Measurements from ENCODE around the gene LEFTY1. TPM values are rescaled to one million over a fixed set of nuclear protein-coding genes. Genes with fewer than 3 reads are reported as not detected.

Gene LEFTY1
- total RNA-seq, 6 experiments from 2014 or later = 0.29 to 1.1 (median 0.54) TPM; not detected in 2

- no peaks in the 10 kb centered on the region for H3K9me3 ChIP-seq
- no peak overlapping the region for H3K27ac ChIP-seq
- DNase-seq (peak in 1 of 3 donors; percentile 8), ATAC-seq (no peak)
- intact Hi-C loops (cut with DNase I) = loop anchor here in 1 of 2 donors (10.0 kb wide), 1 partner anchor 46 kb away; no protein-coding TSS in a partner anchor
- no peak overlapping the region for H3K4me3 ChIP-seq
- H3K27me3 ChIP-seq = no peaks in the 10 kb centered on the region
- WGBS (ENCODE audit: insufficient coverage, low coverage, low lambda C conversion rate, missing lambda C conversion rate) = 89% methylated on average over 3 of the region's 8 CpGs
- TF ChIP-seq POLR2A (IDR thresholded peaks at IDR 0.05) (no peak), CTCF (IDR thresholded peaks at IDR 0.05) (no peak)
- peaks cover 5 to 92% (median 40%) of the 10 kb centered on the region in 4 donors for H3K36me3 ChIP-seq
- H3K4me1 ChIP-seq = peaks cover 0 to 6% (median 0%) of the 10 kb centered on the region in 4 donors
These were observed 20.2 kb downstream of the LEFTY1 start for GRCh38 chr1:225868631-225869330.

GRCh38 chr1:225866981-225867380 lies 22.0 kb downstream of the LEFTY1 start:
- 65% methylated on average over 4 of the region's 6 CpGs for WGBS (ENCODE audit: insufficient coverage, low coverage, low lambda C conversion rate, missing lambda C conversion rate)
- no peaks in the 10 kb centered on the region for H3K27me3 ChIP-seq
- DNase-seq = peak in 1 of 3 donors; percentile 27
- TF ChIP-seq CTCF (IDR thresholded peaks at IDR 0.05) (no peak), POLR2A (IDR thresholded peaks at IDR 0.05) (no peak)
- peaks cover 5 to 97% (median 46%) of the 10 kb centered on the region in 4 donors for H3K36me3 ChIP-seq
- no peaks in the 10 kb centered on the region for H3K9me3 ChIP-seq
- no peak overlapping the region for H3K4me3 ChIP-seq
- intact Hi-C loops (cut with DNase I) = loop anchor here in 1 of 2 donors (10.0 kb wide), 1 partner anchor 48 kb away; no protein-coding TSS in a partner anchor
- no peak for ATAC-seq
- H3K4me1 ChIP-seq = peaks cover 0 to 4% (median 0%) of the 10 kb centered on the region in 4 donors
- no peak overlapping the region for H3K27ac ChIP-seq

- Histone ChIP-seq H3K27ac (no peak overlapping the region), H3K9me3 (no peaks in the 10 kb centered on the region), H3K4me1 (no peaks in the 10 kb centered on the region), H3K4me3 (no peak overlapping the region), H3K27me3 (no peaks in the 10 kb centered on the region), H3K36me3 (peaks cover 5 to 97% (median 48%) of the 10 kb centered on the region in 4 donors)
- WGBS (ENCODE audit: insufficient coverage, low coverage, low lambda C conversion rate, missing lambda C conversion rate) = 73% methylated on average over 4 of the region's 8 CpGs
- intact Hi-C loops (cut with DNase I) = loop anchor here in 1 of 2 donors (10.0 kb wide), 1 partner anchor 49 kb away; no protein-coding TSS in a partner anchor
- TF ChIP-seq CTCF (IDR thresholded peaks at IDR 0.05) (no peak), POLR2A (IDR thresholded peaks at IDR 0.05) (no peak)
- ATAC-seq = peak in 3 of 4 donors; percentile 6 to 48 (median 32)
- DNase-seq = peak in 1 of 3 donors; percentile 26
These were observed 22.7 kb downstream of the LEFTY1 start for GRCh38 chr1:225866061-225866837.

GRCh38 chr1:225865514-225865913 lies 23.4 kb downstream of the LEFTY1 start:
- Histone ChIP-seq H3K27me3 (no peaks in the 10 kb centered on the region), H3K4me1 (no peaks in the 10 kb centered on the region), H3K27ac (no peak overlapping the region), H3K36me3 (peaks cover 5 to 97% (median 49%) of the 10 kb centered on the region in 4 donors), H3K4me3 (no peak overlapping the region), H3K9me3 (no peaks in the 10 kb centered on the region)
- WGBS (ENCODE audit: insufficient coverage, low coverage, low lambda C conversion rate, missing lambda C conversion rate) = 83% methylated on average over 5 of the region's 13 CpGs
- intact Hi-C loops (cut with DNase I) = loop anchor here in 1 of 2 donors (10.0 kb wide), 1 partner anchor 49 kb away; no protein-coding TSS in a partner anchor
- DNase-seq (peak in 1 of 3 donors; percentile 37), ATAC-seq (peak in 1 of 4 donors; percentile 16)
- no peak for TF ChIP-seq POLR2A (IDR thresholded peaks at IDR 0.05)
- TF ChIP-seq CTCF (IDR thresholded peaks at IDR 0.05) = no peak

Data from right lobe of liver (tissue), 6 donors.